Lower lobe of right lung (tissue), 2 donors: ENCODE data around the gene LYAR. TPM values are rescaled to one million over a fixed set of nuclear protein-coding genes. Genes with fewer than 3 reads are reported as not detected.

ENCODE experiments used
- ATAC-seq, 2 donors: fragments of 200-7000 bp; cut with Tn5 transposase; one replicate each; pipeline ENCODE4 v1.9.1; 2020 to 2022; ENCODE audit warnings: mild to moderate bottlenecking in 2 of 2, moderate library complexity in 2 of 2
- DNase-seq: peaks from one replicate; pipeline ENCODE4 v3.0.0-alpha.2; 2020
- H3K27ac ChIP-seq: fragments of 200-600 bp; one replicate; pipeline ENCODE4 v1.8.0; 2022
- H3K27me3 ChIP-seq: fragments of 200-600 bp; one replicate; pipeline ENCODE4 v1.8.0; 2022; ENCODE audit warnings: low read depth
- H3K36me3 ChIP-seq: fragments of 200-600 bp; one replicate; pipeline ENCODE4 v1.8.0; 2022; ENCODE audit warnings: mild to moderate bottlenecking
- H3K4me1 ChIP-seq: fragments of 200-600 bp; one replicate; pipeline ENCODE4 v1.8.0; 2022
- H3K4me3 ChIP-seq: fragments of 200-600 bp; one replicate; pipeline ENCODE4 v1.8.0; 2022; ENCODE audit warnings: mild to moderate bottlenecking
- H3K9me3 ChIP-seq: fragments of 200-600 bp; one replicate; pipeline ENCODE4 v1.8.0; 2022
- intact Hi-C: fragments of 100-400 bp; cut with DNase I; formaldehyde crosslinking; loops from one replicate; pipeline ENCODE4 v1.11.0; 2022
- total RNA-seq: library from RNA; stranded (reverse); fragmentation: NEBNext Ultra II Directional; extraction: Animal tissue kit (Norgen Biotek cat#: 25700); gene quantifications from one replicate; pipeline ENCODE4 v1.2.1, GENCODE V29; 2021
- TF ChIP-seq, protein P1 (sequence below): fragments of 200-600 bp; IDR thresholded peaks from one replicate; pipeline ENCODE4 v1.8.0; 2022; ENCODE audit warnings: antibody characterized with exemption, mild to moderate bottlenecking
- donor health status: DM: no; HTN: yes; CAD: no; lungs with severe emphysema.

LYAR gene
- total RNA-seq, 1 donor from 2014 or later, result 18.0 TPM

DNA sequence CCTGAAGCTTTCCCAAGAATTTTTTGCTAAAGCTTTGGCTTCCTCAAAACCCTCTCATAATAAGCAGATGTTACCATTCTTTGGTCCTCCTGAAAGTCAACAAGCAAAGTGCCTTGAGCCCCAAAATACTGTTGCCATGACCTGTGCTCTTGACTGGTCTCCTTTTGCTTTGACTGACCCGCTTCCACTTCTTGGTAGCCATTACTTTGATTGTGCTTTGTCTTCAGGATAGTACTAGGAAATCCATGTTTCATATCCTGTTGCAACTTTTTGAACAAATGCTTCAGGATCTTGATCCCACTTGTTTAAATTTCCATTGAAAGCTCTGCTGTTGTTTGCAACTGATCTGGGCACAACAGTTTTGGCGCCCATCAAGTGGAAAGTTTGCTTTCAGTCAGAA is 56.3 kb downstream of the LYAR start:
- ATAC-seq, result no peak
- Histone ChIP-seq H3K27me3 (peaks cover 7% of the 10 kb centered on the region), H3K4me3 (no peak overlapping the region), H3K36me3 (peaks cover 35% of the 10 kb centered on the region), H3K4me1 (no peaks in the 10 kb centered on the region), H3K9me3 (peaks cover 8% of the 10 kb centered on the region), H3K27ac (no peak overlapping the region)
- intact Hi-C loops, result no loop called here
- TF ChIP-seq, protein P1, sequence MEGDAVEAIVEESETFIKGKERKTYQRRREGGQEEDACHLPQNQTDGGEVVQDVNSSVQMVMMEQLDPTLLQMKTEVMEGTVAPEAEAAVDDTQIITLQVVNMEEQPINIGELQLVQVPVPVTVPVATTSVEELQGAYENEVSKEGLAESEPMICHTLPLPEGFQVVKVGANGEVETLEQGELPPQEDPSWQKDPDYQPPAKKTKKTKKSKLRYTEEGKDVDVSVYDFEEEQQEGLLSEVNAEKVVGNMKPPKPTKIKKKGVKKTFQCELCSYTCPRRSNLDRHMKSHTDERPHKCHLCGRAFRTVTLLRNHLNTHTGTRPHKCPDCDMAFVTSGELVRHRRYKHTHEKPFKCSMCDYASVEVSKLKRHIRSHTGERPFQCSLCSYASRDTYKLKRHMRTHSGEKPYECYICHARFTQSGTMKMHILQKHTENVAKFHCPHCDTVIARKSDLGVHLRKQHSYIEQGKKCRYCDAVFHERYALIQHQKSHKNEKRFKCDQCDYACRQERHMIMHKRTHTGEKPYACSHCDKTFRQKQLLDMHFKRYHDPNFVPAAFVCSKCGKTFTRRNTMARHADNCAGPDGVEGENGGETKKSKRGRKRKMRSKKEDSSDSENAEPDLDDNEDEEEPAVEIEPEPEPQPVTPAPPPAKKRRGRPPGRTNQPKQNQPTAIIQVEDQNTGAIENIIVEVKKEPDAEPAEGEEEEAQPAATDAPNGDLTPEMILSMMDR, result no peak
- no peak for DNase-seq

DNA sequence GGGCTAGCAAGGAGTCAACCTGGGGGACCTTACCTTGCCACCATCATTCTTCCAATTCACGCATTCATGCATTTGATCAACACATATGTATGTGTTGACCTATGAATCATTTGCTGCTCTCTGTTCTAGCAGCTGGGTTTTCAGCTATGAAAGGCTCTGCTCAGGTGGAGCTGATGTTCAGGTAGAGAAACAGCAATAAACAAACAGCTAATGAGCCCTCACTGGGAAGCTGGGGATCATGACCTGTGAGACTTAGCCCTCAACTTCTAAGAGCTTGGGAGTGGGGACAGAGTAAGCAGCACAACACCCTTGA is 61.6 kb downstream of the LYAR start:
- ATAC-seq, result no peak
- H3K4me3 ChIP-seq, result no peak overlapping the region
- intact Hi-C loops, result no loop called here

GRCh38 chr4:4227510-4228355 is 62.2 kb downstream of the LYAR start:
- Histone ChIP-seq H3K36me3 (no peaks in the 10 kb centered on the region), H3K9me3 (no peaks in the 10 kb centered on the region), H3K27ac (no peak overlapping the region), H3K4me1 (no peaks in the 10 kb centered on the region), H3K4me3 (no peak overlapping the region), H3K27me3 (peaks cover 45% of the 10 kb centered on the region)
- DNase-seq (no peak), ATAC-seq (no peak)
- TF ChIP-seq, protein P1, result no peak
- intact Hi-C loops, result no loop called here

More for the DNA sequence above, 61.6 kb downstream of the LYAR start:
- Histone ChIP-seq H3K4me1 (no peaks in the 10 kb centered on the region), H3K9me3 (peaks cover 2% of the 10 kb centered on the region), H3K27me3 (peaks cover 44% of the 10 kb centered on the region), H3K36me3 (no peaks in the 10 kb centered on the region), H3K27ac (no peak overlapping the region)
- TF ChIP-seq, protein P1, result no peak
- DNase-seq, result no peak

DNA sequence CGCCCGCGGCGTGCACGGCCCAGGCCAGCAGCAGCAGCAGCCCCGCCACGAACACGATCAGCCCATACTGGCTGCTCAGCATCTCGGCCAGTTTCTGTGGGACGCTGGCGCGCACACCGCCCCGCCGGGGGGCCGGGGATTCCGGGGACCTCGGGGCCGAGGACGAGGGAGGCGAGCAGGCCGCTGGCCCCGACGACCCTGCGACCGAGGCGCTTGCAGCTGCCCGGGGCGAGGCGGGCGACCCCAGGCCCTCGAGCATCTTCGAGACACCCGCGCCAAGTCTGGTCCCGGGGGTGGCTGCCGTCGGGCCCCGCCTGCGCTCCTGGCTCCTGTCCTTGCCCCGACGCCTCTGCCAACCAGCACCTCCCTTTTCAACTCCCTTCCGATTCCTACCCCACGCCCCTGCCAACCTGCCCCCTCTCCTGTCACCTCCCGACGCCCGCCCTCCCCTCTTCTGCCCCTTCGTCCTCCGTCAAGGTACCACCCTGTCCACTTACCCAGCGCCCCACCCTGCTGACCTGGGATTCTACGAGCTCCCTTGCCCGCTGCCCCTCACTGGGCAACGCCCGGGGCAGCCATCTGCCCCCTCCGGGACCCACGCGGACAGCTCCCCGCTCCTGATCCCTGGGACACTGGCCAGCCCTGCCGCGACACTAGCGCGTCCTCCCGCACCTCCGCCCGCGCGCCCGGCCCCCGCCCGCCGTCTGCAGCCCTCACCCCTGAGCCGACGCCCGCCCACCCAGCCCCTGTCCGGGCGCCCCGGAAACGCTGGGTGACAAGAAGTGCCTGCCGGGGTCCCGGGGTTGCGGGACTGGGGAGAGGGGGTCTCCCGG is 63.1 kb downstream of the LYAR start, which contains the start of gene OTOP1:
TSS of gene OTOP1 (minus strand) at position 324 of the 833 bp plus-strand sequence. CDS start at position 259, 65 bp downstream.
- TF ChIP-seq, protein P1, result no peak
- H3K4me3 ChIP-seq, result no peak within 1 kb of the TSS
- peaks cover 54% of the 10 kb centered on the region for H3K27me3 ChIP-seq
- ATAC-seq, result no peak
- no peak within 1 kb of the TSS for H3K27ac ChIP-seq
- DNase-seq, result no peak
- H3K9me3 ChIP-seq, result no peaks in the 10 kb centered on the region
- no peaks in the 10 kb centered on the region for H3K4me1 ChIP-seq
- H3K36me3 ChIP-seq, result no peaks in the 10 kb centered on the region
- intact Hi-C loops, result no loop called here

DNA sequence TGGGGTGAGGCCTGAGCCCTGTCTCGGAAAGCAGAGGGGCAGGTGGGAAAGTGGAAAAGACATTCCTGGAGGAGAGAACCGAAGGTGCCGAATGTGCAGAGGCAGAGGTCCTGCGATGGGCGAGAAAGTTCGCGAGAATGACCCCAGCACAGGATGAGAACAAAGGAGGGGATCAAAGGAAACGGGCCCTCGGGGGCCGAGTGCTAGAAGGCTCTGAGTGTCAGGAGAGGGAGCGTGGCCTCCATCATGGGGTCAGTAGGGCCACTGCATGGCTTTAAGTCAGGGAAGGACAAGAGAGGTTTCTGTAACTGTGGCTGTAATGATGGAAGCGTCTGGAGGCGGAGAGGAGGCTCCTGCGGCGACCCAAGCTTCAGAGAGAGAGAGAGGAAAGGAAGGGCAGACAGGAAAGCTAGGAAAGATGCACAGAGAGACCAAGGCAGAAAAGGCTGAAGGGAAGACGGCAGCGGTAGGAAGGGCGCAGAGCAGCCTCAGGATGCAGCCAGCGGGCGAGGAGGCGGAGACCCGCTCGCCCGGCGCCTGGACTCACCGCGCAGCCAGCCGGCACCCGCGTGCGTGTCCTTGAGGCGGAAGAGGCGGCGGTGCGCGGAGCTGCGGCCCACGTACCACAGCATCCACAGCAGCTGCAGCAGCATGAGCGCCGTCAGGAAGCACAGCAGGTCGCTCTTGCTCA is 63.9 kb downstream of the LYAR start:
- intact Hi-C loops, result no loop called here
- Histone ChIP-seq H3K9me3 (no peaks in the 10 kb centered on the region), H3K4me3 (no peak overlapping the region), H3K27ac (no peak overlapping the region), H3K4me1 (no peaks in the 10 kb centered on the region), H3K36me3 (no peaks in the 10 kb centered on the region), H3K27me3 (peaks cover 57% of the 10 kb centered on the region)
- DNase-seq (no peak), ATAC-seq (no peak)
- TF ChIP-seq, protein P1, result no peak
